Thyroid gland (tissue), 4 donors: ENCODE measurements around the gene CACNB3.

ENCODE experiments used
- POLR2A ChIP-seq, 2 donors: fragments of 450-650 bp; IDR thresholded peaks; one replicate each; pipeline ENCODE4 v1.6.1; 2017; ENCODE audit warnings: antibody characterized with exemption in 2 of 2, mild to moderate bottlenecking in 2 of 2, moderate library complexity in 1 of 2
- TF ChIP-seq, protein P1 (sequence below), 6 experiments: fragments of 200-600 bp in 3 of 6; fragments of 450-650 bp in 3 of 6; sonication (generic) in 3 of 6; IDR thresholded peaks; one replicate each; pipeline ENCODE4 v1.5.1; 2016 to 2019; ENCODE audit warnings: antibody characterized with exemption in 6 of 6, mild to moderate bottlenecking in 2 of 6, inconsistent platforms in 1 of 6, moderate library complexity in 1 of 6

DNA sequence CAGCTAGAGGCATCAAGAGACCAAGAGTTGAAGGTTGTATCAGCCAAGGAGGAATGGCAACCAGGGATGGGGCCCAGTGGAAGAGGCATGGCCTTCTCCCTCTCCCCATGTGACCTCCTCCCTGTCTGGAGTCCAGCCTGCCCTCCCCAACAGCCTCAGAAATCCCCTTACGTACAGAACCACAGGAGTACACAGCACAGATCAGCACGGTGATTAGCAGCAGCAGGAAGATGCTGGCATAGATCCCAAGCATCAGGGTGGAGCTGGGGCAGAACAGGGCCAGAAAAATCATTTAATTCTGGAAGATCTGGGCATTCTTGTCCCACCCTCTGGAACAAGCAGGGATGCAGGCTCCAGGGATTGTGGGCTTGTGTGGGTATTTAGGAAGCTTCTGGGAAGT, 43.8 kb upstream of the CACNB3 start:
- TF ChIP-seq, protein P1, sequence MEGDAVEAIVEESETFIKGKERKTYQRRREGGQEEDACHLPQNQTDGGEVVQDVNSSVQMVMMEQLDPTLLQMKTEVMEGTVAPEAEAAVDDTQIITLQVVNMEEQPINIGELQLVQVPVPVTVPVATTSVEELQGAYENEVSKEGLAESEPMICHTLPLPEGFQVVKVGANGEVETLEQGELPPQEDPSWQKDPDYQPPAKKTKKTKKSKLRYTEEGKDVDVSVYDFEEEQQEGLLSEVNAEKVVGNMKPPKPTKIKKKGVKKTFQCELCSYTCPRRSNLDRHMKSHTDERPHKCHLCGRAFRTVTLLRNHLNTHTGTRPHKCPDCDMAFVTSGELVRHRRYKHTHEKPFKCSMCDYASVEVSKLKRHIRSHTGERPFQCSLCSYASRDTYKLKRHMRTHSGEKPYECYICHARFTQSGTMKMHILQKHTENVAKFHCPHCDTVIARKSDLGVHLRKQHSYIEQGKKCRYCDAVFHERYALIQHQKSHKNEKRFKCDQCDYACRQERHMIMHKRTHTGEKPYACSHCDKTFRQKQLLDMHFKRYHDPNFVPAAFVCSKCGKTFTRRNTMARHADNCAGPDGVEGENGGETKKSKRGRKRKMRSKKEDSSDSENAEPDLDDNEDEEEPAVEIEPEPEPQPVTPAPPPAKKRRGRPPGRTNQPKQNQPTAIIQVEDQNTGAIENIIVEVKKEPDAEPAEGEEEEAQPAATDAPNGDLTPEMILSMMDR (IDR thresholded peaks at IDR 0.05) = no peak
- TF ChIP-seq POLR2A (IDR thresholded peaks at IDR 0.05) = no peak
